ENCODE data around the gene CDKN2D. TPM values are rescaled to one million over a fixed set of nuclear protein-coding genes. Genes with fewer than 3 reads are reported as not detected.
A peak's percentile ranks its signal among the peaks of the same experiment; 100 is the strongest.

The CDKN2D gene
- total and polyA plus RNA-seq, 10 of the 15 experiments (the other 5 are each of a cell fraction or from before 2014, with no cell fraction given) = 0.53 to 17.2 (median 6.7) TPM

DNA sequence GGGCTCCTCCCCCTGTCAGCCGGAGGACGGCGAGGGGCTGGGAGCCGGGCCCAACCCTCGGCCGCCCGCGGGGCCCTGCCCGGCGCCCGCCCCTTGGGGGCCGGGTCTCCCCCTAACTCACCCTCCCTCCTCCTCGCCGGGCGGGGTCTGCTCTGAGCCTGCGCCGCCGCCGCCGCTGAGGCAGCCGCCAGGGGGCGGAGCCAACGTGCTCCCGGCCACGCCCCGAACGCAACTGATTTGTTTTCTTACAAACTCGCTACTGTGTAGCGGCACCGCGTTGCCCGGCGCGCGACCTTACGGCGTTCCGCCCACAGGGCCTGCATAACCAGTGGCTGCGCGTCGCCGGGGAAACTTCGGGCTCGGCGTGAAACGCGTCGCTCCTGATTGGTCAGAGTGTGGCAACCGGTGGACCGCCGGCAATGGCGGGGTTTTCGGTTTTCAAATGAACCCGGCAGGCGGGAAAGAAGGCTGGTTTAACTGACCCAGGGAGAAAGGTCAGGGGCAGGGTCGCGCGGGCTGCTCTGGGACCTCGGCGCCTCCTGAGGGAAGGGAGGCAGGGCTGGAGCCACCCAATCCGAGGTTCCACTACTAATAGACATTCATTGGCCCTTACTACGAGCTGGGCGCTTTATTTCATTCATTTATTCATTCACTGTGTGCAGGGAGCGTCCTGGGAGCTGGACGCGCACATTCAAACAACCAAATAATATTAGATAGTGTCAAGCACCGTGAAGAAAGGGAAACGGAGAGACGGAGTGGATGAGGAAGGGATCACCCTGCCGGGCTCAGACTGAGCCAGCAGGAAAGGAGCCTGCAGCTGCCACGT lies at the start of gene CDKN2D (continued):
- no peak for TF ChIP-seq PML (IDR thresholded peaks at IDR 0.05; ENCODE audit: low read length)
- no peak for TF ChIP-seq TCF7 (IDR thresholded peaks at IDR 0.05; ENCODE audit: borderline replicate concordance)
- TF ChIP-seq SUZ12 (IDR thresholded peaks at IDR 0.05; ENCODE audit: unreplicated experiment) = no peak
- no peak for TF ChIP-seq ZBED1 (IDR thresholded peaks at IDR 0.05; ENCODE audit: borderline replicate concordance)
- TF ChIP-seq MLLT1 (IDR thresholded peaks at IDR 0.05) = no peak
- TF ChIP-seq JUNB (IDR thresholded peaks at IDR 0.05) = no peak
- peak; percentile 92 for TF ChIP-seq NR2F1 (conservative IDR thresholded peaks at IDR 0.05)
- TF ChIP-seq KLF5 (IDR thresholded peaks at IDR 0.05; ENCODE audit: partially characterized antibody) = peak; percentile 55
- TF ChIP-seq PAX5 (IDR thresholded peaks at IDR 0.05; ENCODE audit: borderline replicate concordance, low read depth, low read length) = no peak
- no peak for TF ChIP-seq KDM1A (IDR thresholded peaks at IDR 0.05; ENCODE audit: borderline replicate concordance)
- TF ChIP-seq, protein P1, sequence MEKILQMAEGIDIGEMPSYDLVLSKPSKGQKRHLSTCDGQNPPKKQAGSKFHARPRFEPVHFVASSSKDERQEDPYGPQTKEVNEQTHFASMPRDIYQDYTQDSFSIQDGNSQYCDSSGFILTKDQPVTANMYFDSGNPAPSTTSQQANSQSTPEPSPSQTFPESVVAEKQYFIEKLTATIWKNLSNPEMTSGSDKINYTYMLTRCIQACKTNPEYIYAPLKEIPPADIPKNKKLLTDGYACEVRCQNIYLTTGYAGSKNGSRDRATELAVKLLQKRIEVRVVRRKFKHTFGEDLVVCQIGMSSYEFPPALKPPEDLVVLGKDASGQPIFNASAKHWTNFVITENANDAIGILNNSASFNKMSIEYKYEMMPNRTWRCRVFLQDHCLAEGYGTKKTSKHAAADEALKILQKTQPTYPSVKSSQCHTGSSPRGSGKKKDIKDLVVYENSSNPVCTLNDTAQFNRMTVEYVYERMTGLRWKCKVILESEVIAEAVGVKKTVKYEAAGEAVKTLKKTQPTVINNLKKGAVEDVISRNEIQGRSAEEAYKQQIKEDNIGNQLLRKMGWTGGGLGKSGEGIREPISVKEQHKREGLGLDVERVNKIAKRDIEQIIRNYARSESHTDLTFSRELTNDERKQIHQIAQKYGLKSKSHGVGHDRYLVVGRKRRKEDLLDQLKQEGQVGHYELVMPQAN (conservative IDR thresholded peaks at IDR 0.05) = peak; percentile 100
- no peak for TF ChIP-seq NFXL1 (IDR thresholded peaks at IDR 0.05; ENCODE audit: borderline replicate concordance)
- TF ChIP-seq ZSCAN29 (IDR thresholded peaks at IDR 0.05) = no peak
- no peak for TF ChIP-seq PRDM15 (CRISPR knock-in tag; IDR thresholded peaks at IDR 0.05)
- TF ChIP-seq POLR2AphosphoS2 (IDR thresholded peaks at IDR 0.05; ENCODE audit: low read depth, low read length) = no peak
- TF ChIP-seq, protein P2, sequence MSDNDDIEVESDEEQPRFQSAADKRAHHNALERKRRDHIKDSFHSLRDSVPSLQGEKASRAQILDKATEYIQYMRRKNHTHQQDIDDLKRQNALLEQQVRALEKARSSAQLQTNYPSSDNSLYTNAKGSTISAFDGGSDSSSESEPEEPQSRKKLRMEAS (IDR thresholded peaks at IDR 0.05; ENCODE audit: low read depth, low read length) = peak; percentile 86
- no peak for TF ChIP-seq CHD4 (IDR thresholded peaks at IDR 0.05)
- no peak for TF ChIP-seq TCF12 (IDR thresholded peaks at IDR 0.05; ENCODE audit: low read depth, low read length)
- no peak for TF ChIP-seq IRF4 (IDR thresholded peaks at IDR 0.05; ENCODE audit: low read depth, low read length)
- TF ChIP-seq SREBF2 (IDR thresholded peaks at IDR 0.05; ENCODE audit: low read length) = no peak
- TF ChIP-seq, protein P3, sequence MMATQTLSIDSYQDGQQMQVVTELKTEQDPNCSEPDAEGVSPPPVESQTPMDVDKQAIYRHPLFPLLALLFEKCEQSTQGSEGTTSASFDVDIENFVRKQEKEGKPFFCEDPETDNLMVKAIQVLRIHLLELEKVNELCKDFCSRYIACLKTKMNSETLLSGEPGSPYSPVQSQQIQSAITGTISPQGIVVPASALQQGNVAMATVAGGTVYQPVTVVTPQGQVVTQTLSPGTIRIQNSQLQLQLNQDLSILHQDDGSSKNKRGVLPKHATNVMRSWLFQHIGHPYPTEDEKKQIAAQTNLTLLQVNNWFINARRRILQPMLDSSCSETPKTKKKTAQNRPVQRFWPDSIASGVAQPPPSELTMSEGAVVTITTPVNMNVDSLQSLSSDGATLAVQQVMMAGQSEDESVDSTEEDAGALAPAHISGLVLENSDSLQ (IDR thresholded peaks at IDR 0.05) = peak; percentile 66

Measured in GM12878 (cell line).